D341Med (cell line): ENCODE results near the gene IFI44L.

Experiments used
- DNase-seq: peaks from one replicate; pipeline ENCODE4 v3.0.0; 2012; ENCODE audit warnings: low spot score

Gene IFI44L

DNA sequence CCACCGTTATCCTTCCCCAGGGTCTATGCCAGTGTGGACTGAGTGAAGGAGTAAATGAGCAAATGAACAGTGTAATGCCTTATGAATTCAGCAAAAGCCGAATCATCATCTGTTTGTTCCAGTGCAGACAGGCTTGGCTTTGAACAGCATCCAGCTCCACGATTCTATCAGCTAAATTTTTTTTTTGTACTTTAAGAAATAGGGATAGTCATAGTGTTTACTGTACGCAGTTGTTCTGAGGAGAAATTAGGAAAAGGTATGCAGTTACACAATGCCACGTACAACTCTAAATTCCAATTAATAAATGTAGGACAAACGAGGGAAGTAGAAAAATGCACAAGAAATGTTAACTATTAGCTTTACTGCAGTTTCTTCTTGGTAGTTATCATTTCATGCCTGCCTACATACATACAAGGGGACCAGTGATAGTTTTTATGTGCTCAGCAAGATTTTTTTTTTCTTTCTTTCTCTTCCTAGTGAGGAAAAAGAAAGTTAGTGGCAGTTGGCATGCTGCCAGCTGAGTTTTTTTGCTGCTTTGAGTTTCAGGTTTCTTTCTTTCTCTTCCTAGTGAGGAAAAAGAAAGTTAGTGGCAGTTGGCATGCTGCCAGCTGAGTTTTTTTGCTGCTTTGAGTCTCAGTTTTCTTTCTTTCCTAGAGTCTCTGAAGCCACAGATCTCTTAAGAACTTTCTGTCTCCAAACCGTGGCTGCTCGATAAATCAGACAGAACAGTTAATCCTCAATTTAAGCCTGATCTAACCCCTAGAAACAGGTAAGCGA lies at the start of gene IFI44L:
Gene IFI44L (plus strand): TSS at position 646 of the 777 bp plus-strand sequence. CDS start 7,468 bp downstream, outside the sequence.
- no peak for DNase-seq

DNA sequence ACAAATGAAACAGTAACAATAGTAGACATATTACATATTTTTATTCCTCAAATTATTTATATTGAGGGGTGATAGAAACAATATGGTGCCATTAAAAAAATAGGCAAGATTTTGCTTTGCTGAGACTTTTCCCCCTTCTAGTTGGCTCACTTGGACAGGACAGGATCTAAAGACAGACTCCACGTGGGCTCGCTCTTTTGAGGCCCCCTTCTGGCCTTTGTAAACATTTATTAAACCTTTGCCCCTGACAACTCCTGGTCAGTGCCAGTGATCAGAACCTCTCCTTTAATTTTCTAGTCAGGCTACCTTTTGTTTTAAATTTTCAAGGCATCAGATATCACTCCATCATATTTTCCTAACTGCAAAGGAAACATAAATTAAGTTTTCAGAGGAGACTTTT lies 49.7 kb upstream of the IFI44L start:
- no peak for DNase-seq

GRCh38 chr1:78577257-78578100 lies 42.8 kb upstream of the IFI44L start:
- no peak for DNase-seq

GRCh38 chr1:78586572-78586971 lies 33.7 kb upstream of the IFI44L start:
- no peak for DNase-seq

- DNase-seq, result no peak
These were observed 33.0 kb upstream of the IFI44L start for GRCh38 chr1:78587211-78587610.

- DNase-seq, result no peak
These were observed 28.3 kb upstream of the IFI44L start for GRCh38 chr1:78591971-78592370.

DNA sequence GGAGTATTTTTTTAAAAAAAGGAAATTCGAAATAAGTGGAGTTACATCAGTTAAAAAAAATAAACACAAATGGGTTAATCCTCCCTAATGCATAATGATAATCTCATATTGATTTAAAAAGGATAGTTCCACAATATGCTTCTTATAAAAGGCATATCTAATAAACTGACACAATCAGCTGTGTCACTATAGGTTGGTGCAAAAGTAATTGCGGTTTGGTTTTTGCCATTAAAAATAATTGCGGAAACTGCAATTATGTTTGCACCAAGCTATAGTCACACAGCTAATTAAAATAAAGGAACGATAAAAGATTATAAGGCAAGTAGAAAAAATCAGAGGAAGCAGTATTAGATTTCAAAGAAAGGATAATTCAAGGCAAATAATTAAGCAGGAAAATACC lies 21.0 kb upstream of the IFI44L start:
- no peak for DNase-seq

- no peak for DNase-seq
These were observed 19.2 kb upstream of the IFI44L start for GRCh38 chr1:78601068-78601467.

DNA sequence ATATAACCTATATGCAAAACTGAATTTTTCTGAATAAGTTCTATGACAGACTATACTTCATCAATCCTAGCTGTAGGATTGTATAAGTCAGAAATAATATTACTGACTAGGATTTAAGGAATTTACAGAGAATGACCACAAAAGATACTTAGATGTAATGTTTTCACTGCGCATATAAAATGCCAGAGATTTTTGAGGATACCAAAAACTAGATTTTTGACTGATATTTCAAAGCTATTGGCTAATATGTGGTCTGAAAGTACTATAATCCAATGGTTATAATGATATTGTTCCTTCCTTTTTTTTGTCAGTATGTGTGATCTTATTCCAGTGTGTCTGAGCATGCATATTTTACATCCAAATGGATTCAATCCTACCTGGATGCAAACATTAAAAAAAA lies 17.0 kb upstream of the IFI44L start:
- DNase-seq, result no peak

- DNase-seq, result no peak
These were observed 15.6 kb upstream of the IFI44L start for GRCh38 chr1:78604643-78605042.

- DNase-seq, result no peak
These were observed 14.0 kb upstream of the IFI44L start for GRCh38 chr1:78606274-78606673.

GRCh38 chr1:78607334-78607927 lies 12.8 kb upstream of the IFI44L start:
- peak; percentile 25 for DNase-seq

GRCh38 chr1:78607944-78608343 lies 12.3 kb upstream of the IFI44L start:
- no peak for DNase-seq

GRCh38 chr1:78617615-78618026 lies 2.6 kb upstream of the IFI44L start:
- DNase-seq, result peak; percentile 71

DNA sequence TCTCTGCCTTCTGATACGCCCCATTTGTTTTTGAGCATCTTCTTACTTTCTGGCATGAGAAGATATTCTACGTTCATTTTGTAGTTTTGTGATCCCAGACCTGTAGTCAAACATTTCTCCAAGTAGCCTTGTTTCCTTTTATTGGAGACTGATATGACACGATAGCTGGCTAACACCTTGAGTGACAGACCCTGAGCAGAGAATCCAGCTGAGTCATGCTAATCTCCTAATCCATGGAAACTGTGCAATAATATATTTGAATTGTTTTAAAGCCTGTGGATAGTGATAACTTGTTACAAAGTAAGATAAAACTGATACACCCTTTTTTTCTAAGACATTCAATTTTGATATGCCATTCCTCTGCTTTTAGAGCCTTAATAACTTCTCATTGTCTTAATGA lies 1.2 kb upstream of the IFI44L start:
- no peak for DNase-seq

GRCh38 chr1:78619446-78619802 lies 824 bp upstream of the IFI44L start:
- no peak for DNase-seq

- no peak for DNase-seq
These were observed 418 bp downstream of the IFI44L start for GRCh38 chr1:78620666-78621065.

DNA sequence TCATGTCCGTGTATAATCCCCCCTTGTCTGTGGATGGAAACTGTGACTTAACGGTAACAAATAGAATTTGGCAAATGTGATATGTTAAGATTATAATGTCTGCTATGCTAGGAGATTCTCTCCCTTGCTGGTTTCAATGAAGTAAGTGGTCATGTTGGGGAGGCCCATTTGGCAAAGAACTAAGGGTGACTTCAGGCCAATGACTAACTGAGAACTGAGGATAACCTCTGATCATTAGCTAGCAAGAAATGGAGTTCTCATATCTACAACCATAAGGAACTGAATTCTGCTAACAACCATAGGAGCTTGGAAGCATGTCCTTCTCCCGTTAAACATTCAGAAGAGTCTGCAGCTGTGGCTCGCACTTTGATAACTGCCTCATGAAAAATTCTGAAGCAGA lies 2.3 kb downstream of the IFI44L start:
- DNase-seq, result no peak

- DNase-seq, result no peak
These were observed 3.8 kb downstream of the IFI44L start for GRCh38 chr1:78624035-78624434.

GRCh38 chr1:78627321-78627720 lies 7.1 kb downstream of the IFI44L start:
- no peak for DNase-seq

DNA sequence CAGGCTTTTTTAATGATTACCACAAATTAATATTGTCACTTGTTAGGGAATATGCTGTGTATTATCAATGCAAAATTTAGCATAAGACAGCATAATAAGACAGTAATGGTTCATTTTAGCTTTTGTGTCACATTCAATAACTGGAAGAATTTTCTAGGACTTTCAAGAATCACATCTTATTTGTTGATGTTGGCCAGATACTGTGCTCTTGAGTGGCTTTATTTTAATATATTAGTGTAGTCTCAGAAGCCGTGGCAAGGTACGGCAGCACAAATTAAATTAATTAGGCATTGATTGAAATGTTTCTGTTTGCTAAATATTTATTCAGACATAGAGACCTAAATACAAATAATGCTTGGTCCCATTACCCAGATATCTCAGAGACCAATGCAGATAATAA lies 10.4 kb downstream of the IFI44L start:
- DNase-seq, result no peak

DNA sequence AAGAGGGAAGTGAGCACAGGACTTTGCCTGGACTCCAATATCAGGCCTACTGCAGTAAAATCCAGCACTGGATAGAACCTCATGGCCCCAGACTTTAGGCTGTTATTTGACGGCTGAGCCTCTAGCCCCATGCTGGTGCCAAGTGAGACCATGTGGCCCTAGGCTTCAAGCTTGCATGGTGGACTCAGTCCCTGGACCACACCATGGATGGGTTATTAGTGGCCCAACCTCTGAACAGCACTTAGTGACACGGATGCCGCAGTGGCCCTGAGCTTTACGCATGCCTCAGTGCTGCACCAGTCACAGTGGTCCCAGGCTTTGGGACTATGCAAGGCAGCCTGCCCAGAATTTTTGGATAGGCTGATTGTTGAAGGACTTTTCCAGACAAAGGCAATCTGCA lies 13.0 kb downstream of the IFI44L start:
- no peak for DNase-seq

- no peak for DNase-seq
These were observed 20.2 kb downstream of the IFI44L start for GRCh38 chr1:78640462-78640861.
